ENCODE measurements around the gene RPL38.

The RPL38 gene

GRCh38 chr17:74227271-74228080 is 24.0 kb downstream of the RPL38 start:
- no peak for DNase-seq

DNA sequence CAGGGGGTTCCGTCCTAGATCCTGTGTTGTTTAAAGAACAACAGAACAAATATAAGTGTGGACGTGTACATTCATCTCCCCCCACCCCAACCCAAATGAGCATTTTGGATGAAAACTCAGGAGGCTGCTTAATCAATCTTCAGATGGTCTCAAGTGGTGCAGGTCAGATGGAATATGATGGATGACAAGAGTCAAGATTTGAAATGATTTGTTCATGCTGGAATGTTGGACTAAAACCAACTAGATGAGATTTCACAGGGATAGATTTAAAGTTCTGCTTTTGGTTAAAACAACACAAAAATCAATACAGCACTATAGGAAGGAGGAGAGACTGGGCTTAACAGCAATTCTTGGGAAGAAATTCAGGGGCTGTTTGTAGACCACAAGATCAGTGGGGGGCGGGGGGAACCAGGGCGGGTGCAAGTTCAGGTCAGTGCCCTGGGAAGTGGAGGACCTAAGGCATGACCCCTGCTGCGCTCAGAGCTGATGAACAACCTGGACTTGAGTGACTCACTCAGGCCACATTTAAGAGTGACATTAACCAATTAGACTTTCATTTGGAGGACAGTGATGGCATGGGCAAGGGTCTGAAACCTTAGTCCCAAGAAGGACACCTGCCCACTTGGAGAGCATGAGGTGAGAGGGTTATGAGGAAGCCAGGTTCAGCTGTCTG is 25.0 kb downstream of the RPL38 start:
- no peak for DNase-seq

GRCh38 chr17:74230896-74231295 is 27.4 kb downstream of the RPL38 start:
- no peak for DNase-seq

- no peak for DNase-seq
These were observed 28.7 kb downstream of the RPL38 start for GRCh38 chr17:74231928-74232907.

DNA sequence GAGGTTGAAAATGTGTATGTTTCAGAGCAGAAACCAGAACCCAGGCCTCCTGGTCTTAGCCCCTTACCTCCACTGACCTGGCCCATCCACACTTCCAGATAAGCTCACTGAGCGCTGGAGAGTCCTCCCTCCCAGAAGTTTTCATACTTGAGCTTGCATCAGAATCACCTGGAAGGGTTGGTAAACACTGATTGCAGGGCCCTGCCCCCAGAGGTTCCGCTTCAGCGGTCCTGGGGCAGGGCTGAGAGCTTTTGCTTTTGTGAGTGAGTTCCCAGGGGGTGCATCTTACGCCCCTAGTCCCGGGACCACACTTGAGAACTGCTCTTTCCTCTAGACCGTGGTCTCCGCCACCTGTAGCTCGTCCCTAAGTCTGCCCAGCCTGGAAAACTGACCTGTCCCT is 30.5 kb downstream of the RPL38 start:
- DNase-seq: no peak

DNA sequence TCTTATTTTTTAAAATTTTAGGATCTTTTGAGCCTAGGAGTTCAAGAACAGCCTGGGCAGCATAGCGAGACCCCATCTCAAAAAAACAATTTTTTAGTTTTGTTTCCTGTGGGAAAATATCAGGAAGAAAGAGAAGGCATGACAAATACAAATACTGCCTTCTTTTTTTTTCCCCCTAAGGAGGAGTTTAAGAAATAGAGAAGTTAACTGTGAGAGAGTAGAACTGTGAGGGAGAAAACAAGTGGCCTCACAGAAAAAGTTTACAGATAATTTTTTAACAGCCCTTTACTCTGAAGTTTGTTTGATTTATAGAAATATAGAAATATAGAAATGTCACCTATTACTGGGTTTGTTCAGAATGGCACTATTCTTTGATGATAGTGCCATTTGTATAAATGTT is 31.0 kb downstream of the RPL38 start:
- peak in 1 of 2 donors; percentile 46 for DNase-seq

DNA sequence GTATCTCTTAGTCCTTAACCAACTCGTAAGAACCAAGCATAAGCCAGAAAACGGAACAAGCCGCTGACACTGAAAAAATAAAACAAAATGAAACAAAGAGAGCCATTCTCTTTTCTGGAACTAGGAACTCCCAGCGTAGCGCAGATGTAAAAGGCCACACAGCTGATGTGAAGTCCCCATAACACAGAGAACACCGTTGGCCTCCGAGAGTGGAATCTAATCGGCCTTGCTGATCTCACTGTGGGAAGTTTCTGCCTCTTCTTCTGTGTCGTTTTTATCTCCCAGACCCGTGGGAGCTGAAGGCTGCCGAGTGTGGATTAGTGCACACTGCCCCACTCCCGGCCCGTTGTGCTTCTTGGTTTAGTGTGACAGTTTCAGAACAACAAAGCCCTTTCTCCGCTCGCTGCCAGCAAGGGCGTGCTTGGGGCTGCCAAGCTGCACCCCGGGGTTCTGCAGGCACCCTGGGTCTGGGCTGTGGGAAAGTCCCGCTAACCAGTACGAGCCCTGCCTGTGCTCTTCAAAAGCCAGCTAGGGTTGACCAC is 31.6 kb downstream of the RPL38 start:
- DNase-seq: peak; percentile 64 to 68

GRCh38 chr17:74235911-74236371 is 32.5 kb downstream of the RPL38 start:
- no peak for DNase-seq

- DNase-seq: no peak
These were observed 33.8 kb downstream of the RPL38 start for GRCh38 chr17:74237321-74237720.

GRCh38 chr17:74239172-74239571 is 35.7 kb downstream of the RPL38 start:
- peak; percentile 85 to 93 for DNase-seq

DNA sequence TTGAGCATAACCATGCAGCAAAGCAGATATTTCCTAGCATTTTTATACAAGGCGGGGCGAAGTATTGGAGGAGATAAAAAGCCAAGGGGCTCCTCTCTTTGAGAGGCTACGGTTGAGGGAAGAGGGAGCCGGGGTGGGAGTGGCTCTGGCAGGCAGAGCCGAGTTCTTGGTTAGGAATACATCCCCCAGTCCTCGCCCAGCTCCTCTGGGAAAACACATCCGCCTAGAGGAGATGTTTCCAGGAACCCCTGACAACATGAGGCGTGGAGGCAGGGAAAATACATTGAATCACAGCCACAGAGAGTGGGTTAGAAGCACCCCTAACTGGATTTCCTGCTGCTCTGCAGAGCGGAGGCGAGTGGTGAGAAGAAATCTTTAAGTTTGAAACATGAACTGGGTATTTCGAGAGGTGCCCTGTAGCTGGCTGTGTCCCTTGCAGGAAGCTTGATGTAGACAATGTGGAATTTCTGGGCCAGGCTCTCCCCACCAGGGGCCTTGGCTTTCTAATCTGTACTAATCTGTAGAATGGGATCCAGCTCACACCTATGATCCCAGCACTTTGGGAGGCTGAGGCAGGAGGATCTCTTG is 37.2 kb downstream of the RPL38 start:
- DNase-seq: no peak

GRCh38 chr17:74241431-74241830 is 38.0 kb downstream of the RPL38 start:
- peak; percentile 91 to 92 for DNase-seq

- no peak for DNase-seq
These were observed 38.4 kb downstream of the RPL38 start for GRCh38 chr17:74241847-74242246.

- no peak for DNase-seq
These were observed 39.7 kb downstream of the RPL38 start for GRCh38 chr17:74243013-74243755.

GRCh38 chr17:74244128-74244527 is 40.6 kb downstream of the RPL38 start:
- DNase-seq: no peak

DNA sequence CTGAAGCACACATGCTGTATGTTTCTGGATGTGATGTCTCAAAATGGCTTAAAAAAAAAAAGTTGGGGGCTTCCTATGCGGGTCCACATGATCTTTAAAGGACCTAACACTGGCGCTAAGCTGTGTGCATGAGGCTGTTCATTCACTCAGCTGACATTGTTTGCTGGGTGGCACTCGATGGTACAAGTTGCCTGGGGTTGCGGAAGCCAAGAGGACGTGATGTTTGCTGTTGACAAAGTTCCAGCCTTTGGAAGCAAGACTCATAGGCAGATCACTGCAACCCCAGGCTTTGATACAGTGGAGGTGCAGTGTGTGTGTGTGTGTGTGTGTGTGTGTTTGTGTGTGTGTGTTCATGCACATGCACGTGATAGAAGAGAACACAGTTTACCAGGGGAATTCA is 41.1 kb downstream of the RPL38 start:
- DNase-seq: no peak

DNA sequence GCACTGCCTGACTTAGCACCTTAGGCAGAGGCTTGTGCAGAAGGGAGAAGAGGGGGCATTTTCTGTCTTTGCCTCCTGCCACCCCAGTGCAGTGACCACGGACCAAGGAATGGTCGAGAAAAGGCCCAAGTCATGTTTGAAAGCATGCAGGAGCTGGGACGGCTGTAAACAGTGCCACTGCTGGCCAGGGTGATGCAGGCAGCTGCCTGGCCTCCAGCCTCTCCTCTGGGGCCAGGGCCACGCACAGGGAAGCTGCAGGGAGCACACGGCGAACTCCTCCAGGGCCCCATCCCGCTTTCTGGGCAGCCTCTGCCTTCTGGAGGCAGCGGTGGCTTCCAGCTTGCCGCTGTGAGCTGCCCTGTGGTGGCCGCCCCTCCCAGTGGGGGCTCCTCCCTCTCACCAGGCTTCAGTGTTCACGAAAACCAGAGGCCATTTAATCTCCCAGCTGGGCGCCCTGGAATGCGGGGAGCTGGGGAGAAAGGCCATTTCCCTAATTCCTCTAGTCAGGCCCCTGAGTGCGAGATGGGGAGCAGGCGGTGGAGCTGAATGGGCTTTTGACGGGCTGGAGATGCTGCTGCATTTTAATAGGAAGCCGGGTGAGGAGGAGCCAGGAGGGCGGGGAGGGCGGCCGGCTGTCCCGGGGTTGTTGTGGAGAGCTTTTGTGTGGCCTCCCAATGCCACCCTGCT is 41.8 kb downstream of the RPL38 start:
- no peak for DNase-seq

GRCh38 chr17:74245871-74246270 is 42.4 kb downstream of the RPL38 start:
- peak in 1 of 2 donors; percentile 33 for DNase-seq

- no peak for DNase-seq
These were observed 46.3 kb downstream of the RPL38 start for GRCh38 chr17:74249590-74250270.

DNA sequence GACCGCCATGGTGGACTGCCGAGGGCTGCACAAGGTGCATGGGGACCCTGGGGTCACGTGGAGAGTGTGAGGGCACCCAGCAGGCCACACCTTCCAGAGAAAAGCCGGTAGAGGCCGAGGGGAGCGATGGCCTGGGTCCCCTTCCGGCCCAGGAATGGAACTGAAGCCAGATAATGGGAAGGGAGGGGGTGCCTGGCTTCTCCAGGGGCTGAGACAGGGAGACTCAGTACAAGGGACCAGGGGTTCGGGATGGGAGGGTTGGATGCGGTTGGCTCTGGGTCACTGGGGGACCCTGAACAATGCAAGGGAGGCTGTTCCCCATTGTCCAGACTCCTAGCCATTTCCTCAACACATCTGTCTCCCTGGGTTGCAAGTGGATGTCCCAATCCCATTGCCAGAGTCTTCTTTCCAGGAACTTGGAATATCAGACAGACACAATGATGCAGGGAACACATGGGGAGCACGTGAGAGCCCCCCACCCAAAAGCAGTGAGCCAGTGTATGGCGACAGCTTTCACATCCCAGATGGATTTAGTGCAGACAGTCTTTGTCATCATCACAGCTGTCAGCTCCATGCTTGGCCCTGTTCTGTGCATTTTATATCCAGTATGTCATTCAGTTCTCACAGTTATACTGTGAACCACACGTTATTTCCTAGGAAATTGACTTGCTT is 47.0 kb downstream of the RPL38 start:
- no peak for DNase-seq

All from inflammatory macrophage (primary cell).